ENCODE results near the gene SNAP23.
A peak's percentile ranks its signal among the peaks of the same experiment; 100 is the strongest.

The SNAP23 gene

DNA sequence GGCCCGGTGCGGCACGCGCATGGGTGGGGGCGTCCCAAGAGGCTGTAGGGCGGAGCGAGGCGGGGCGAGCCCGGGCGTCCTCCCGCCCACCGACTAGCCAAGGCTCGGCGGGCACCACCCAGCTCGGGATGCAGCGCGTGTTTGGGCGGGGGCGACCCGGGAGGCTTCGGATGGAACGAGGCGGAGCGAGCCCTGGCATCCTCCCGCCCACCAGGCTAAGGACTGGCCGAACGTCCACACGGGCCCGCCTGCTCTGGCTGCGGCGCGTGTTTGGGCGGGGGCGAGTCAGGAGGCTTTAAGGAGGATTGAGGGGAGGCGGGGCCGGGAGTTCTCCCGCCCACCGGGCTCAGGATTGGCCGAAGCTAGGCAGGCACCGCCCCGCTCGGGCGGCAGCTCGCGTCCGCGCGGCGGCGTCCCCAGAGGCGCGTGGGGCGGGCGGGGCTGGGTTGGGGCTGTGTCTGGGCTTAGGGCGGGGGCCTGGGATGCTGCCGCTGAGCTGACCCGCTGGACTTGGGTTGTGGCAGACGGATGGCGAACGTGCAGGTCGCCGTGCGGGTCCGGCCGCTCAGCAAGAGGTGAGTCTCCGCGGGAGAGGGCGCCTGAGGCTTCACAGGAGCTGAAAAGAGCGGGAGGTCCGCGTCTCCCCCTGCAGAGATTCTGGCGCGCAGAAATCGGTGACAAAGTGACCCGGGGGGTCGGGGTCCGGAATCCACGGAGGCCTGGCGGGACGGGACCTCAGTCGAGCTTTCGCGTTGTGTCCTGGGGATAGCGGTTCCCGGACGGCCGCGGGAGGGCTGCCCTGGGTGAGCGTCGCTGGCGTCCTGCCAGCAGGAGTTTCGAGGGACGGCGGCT is 80.0 kb downstream of the SNAP23 start, which contains the start of gene STARD9:
TSS of gene STARD9 (plus strand) at position 419 of the 852 bp plus-strand sequence. CDS start at position 529, 110 bp downstream.
- DNase-seq (ENCODE audit: low spot score): peak; percentile 99

DNA sequence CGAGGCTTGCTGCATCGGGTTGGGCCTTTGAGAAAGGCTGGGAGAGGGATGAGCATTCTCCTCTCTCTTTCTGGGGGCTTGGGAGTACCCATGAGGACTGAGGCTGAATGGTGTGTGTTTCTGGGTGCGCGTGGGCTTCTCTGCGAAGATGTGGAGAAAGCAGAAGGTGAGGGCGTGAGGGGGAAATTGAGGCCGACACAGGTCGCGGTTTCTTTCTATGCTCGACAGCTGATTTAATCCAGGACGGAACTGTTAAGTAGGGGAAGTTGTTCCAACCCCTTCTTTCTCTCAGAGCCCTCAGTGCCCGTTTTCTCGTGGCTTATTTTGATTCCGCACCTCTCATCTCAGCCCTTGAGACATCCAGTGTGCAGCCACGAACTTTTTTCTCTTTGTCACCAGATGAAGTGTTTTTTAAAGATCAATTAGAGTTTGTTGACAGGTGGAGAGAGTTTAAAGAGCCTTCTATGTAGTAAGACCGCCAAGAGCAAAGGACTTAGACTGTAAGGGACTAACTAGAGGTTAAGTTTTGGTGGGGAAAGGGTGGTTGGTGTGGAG is 80.7 kb downstream of the SNAP23 start:
- DNase-seq (ENCODE audit: low spot score): no peak

DNA sequence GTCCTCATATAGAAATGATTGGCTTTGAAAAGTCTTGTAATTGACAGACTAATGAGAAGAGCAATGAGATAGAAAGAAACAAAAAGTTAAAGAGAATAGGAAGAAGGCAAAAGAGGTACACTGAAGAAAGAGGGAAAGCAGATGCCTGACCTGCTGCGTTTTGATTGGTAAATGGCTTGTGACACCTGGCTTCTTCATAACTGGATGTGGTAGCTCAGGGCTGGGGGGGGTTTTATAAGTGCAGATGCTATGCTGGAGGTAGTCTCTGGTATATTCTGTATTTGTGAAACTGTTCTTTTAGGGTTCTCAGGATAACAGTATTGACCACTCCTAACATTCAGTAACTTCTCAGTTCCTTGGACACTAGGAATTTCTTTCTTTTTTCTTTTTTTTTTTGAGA is 81.3 kb downstream of the SNAP23 start:
- DNase-seq (ENCODE audit: low spot score): no peak

DNA sequence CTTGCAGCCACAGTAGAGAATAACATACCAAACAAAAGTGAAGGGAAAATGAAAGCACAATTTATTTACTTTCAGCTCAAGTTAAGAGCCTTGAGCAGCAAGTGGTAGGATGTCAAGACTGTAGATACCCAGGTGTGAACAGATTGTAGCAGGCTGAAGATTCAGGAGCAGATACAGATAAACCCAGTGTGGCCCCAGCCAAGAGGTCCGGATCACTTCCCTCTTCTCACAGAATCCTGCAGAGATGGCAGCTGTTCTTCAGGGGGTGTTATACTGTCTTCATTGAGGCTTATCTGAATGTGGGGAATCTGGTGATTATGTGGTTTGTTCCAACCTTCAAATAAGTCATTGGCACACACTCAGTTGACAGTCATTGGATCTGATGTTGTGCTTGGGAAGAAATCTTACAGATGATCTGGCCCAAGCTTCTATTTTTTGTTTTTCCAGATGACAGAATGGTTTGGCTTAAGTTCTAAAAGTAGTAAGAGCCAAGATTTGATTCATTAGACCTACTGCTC is 82.1 kb downstream of the SNAP23 start:
- no peak for DNase-seq (ENCODE audit: low spot score)

DNA sequence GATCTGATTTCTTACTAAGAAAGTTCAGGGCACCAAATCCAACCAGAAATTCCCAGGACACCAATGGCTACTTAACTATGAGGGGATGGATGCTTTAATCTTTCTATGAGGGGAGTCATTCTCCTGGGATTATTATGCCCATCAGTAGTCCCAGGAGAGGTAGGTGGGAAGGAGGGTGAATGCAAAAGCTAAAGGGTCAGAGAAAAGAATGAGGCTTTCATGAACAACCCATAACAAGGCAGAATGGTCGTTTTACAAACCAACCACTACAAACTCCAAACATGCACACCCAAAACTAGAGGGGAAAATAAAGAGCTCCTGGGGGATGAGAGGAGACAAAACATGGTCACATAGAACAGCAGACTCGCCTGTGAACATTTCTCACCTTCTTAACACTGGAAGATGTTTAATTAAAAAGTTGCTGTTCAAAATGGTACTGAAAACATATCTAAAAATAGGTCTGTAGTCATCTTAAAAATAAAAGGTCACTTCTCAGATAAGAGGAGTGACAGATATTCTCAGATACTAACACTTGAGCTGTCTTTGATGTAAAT is 83.6 kb downstream of the SNAP23 start:
- DNase-seq (ENCODE audit: low spot score): no peak

DNA sequence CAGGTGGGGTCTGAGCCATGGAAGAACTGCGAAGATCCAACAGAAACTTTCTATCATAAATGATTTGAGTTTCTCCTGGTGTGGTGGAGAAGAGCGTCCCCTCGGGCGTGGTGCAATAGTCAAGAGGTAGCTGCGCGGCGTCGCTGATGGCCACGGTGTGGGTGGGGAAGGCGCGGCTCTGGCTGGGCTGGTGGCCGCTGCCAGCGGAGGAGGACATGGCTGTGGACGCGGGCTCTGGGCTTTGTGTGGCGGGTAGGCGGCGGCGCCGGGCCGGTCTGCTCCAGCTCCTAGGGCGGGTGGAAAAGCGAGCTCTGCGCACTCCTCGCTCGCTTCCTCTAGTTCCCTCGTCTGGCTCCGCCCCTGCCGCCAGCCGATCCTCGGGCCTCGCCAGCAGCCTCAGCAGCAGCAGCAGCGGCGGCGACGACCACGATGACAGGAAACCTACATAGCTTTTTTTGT is 85.9 kb downstream of the SNAP23 start:
- DNase-seq (ENCODE audit: low spot score): peak; percentile 79

Data from kidney tubule cell (primary cell).